HG02610 (cell line): ENCODE data around the gene ARV1.
"Not testable (repeated sequence)": the region's sequence is repeated elsewhere in the genome, so short reads cannot be mapped to it uniquely, and the experiment has no call there.

Experiments
- ATAC-seq: cut with Tn5 transposase; IDR thresholded peaks from one replicate; pipeline ENCODE4 v1.9.1; 2021; ENCODE audit warnings: mild to moderate bottlenecking, moderate library complexity; ENCODE audit not compliant: unreplicated experiment

The ARV1 gene

GRCh38 chr1:231016234-231016633 lies 37.3 kb downstream of the ARV1 start:
- ATAC-seq, result no peak

DNA sequence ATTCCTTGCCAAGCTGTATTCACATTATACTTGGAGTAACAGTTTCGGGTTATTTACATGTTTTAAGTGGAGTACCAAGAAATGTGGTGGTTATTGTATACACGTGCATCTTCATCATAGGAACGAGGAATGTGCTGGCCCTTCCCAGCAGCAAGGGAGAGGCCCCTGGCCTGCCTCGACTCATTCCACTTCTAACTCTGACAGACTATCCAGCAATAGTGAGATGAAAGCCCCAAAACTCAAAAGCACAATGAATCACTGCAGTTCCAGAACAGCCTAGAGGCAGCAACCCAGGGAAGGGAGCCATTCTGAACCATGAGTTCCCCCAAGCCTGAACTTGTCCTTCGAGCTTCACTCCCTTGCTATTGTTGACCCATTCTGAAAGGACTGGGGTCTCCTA lies 38.1 kb downstream of the ARV1 start:
- no peak for ATAC-seq

GRCh38 chr1:231019711-231020110 lies 40.8 kb downstream of the ARV1 start:
- ATAC-seq, result no peak

DNA sequence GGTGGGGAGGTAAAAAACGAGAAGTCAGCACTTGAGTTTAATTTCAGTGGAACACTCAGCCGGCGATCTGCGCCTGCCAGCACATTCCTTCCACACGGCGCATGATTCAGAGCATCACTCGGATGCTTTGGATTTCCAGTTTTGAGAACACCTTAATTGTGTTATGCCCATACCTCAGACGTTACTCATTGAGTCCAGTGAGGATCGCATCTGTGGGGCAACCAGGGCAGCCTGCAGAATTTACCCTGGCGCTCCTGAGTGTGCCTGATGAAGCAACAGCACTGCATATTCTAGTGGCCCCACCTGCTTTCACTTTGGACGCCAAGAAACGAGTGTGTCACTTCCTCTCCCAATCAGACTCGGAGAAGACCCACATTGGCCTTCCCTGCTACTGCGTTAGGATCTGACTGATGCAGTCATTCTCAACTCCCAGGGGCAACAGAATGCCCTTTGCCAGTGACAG lies 41.3 kb downstream of the ARV1 start:
- ATAC-seq, result no peak

DNA sequence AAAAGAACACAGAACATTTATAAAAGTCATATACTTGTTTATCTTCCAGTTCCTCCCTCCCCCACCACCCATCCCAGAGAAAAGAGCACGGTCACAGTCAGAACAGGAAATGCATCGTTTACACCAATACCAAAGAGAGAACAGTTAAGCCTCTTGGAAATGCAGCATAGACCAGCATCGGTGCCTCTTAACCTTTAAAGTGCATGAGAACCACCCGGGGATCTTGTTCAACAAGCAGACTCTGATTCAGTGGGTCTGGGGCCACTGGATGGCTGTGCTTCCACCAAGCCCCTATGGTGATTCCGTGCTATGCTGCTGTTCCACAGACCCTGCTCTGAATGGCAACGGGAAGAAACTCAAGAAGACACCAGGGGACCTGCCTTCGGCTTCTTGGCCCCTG lies 41.9 kb downstream of the ARV1 start:
- ATAC-seq, result no peak

DNA sequence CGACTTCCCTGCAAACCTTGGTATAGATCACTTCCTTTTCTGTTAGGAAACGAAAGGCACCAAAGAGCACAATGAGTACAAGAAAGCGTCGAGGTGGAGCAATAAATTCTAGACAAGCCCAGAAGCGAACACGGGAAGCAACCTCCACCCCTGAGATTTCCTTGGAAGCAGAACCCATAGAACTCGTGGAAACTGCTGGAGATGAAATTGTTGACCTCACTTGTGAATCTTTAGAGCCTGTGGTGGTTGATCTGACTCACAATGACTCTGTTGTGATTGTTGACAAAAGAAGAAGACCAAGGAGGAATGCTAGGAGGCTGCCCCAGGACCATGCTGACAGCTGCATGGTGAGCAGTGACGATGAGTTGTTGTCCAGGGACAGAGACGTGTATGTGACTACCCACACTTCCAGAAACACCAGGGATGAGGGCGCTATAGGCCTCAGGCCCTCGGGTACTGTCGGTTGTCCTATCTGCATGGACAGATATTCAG lies 42.7 kb downstream of the ARV1 start:
- no peak for ATAC-seq

GRCh38 chr1:231022543-231022942 lies 43.6 kb downstream of the ARV1 start:
- not testable (repeated sequence) for ATAC-seq

- no peak for ATAC-seq
Measured at GRCh38 chr1:231023150-231023549, 44.3 kb downstream of the ARV1 start.

GRCh38 chr1:231026576-231026975 lies 47.7 kb downstream of the ARV1 start:
- no peak for ATAC-seq

GRCh38 chr1:231027136-231027925 lies 48.4 kb downstream of the ARV1 start:
- no peak for ATAC-seq

DNA sequence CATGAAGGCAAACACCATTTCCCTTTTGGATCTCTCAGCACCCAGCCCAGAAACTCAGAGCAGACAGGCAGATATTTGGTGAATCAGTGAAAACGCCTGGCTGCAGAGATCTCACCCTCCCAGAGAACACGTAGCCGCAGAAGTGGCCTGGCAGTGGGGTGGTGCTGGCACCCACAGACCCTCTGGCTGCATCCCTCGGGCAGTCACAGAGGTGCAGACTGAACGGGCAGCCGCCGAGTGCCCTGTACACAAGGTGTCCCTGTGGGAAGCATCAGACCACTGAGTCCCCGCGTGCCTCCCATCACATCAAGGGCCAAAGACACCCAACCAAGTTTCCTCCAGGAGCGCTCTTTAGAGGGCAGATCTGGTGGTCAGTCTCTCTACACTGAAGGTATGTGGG lies 49.1 kb downstream of the ARV1 start:
- no peak for ATAC-seq

DNA sequence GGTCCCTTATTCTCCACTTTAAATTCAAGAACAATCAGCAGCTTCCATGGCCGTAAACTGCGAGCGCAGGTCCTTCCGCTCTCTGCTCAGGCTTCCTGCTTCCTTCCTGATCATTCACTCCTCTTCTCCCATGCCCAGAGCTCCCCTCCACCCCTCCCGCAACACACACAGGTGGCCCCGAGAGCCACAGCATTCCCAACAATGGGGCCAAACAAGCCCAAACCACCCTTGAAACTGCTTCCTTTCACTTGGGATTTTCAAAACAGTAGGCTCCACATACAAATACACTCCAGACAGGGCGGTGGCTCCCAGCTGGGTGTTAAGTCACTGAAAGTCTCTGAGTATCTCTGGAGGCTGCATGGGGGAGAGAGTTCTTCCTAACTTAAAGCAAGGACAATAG lies 49.8 kb downstream of the ARV1 start:
- no peak for ATAC-seq

DNA sequence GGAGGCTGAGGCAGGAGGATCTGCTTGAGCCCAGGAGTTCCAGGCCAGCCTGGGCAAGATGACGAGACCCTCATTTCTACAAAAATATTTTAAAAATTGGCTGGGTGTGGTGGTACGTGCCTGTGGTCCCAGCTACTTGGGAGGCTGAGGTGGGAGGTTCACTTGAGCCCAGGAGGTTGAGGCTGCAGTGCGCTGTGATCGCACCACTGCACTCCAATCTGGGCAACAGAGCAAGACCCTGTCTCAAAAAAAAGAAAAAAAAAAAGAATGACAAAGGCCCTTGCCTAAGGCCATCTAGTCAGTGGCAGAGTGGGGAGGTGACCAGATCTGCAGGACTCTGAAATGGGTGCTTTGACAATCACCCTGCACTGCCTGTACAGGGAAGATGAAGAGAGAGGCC lies 50.4 kb downstream of the ARV1 start:
- not testable (repeated sequence) for ATAC-seq

DNA sequence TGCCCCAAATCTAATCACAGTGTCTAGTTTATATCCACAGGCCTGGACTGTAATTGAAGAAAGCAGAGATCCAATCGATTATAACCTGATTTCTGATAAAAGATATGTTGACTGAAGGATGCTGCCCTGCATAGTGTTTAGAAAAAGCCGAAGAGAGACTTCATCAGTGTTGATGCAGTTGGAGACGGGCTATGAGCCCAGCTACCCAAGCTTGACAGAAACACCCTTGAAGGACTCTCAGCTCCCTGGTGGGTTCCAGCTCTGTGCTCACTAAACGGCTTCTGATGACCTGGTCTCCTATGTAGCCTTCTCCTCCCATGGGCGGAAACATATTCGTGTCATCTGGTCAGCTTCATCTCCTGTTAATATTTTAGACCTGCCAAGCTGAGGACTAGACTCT lies 50.9 kb downstream of the ARV1 start:
- ATAC-seq, result no peak

DNA sequence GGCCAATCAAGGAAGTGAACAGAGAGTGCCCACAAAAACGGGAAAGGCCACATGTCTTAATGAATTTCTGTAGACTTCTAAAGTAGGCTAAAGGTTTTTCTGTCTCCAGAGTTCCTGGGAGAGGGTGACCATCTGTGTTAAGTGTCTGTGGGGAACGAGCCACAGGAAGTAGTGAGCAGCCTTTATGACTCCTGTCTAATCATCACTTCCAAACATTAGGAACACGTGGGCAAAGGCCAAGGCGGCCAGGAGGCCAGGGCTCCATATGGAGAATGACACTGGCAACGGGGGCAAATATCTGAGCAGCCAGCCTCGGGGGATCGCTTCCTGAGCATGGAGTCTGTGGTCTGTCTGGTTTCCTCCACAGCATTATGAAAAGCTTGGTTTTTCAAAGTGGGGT lies 54.1 kb downstream of the ARV1 start:
- ATAC-seq, result no peak

- no peak for ATAC-seq
Measured at GRCh38 chr1:231035799-231036198, 56.9 kb downstream of the ARV1 start.

- ATAC-seq, result no peak
Measured at GRCh38 chr1:231036416-231036815, 57.5 kb downstream of the ARV1 start.

- ATAC-seq, result no peak
Measured at GRCh38 chr1:231037585-231038517, 59.0 kb downstream of the ARV1 start.

GRCh38 chr1:231039161-231040018 lies 60.5 kb downstream of the ARV1 start:
- no peak for ATAC-seq

GRCh38 chr1:231040019-231040799 lies 61.3 kb downstream of the ARV1 start, which contains the start of gene FAM89A:
FAM89A (minus strand) TSS chr1:231040254; CDS start chr1:231040211, 43 bp downstream.
- no peak for ATAC-seq
